HS-27A (cell line): ENCODE measurements around the gene SEC24C.
"Not testable (repeated sequence)": the region's sequence is repeated elsewhere in the genome, so short reads cannot be mapped to it uniquely, and the experiment has no call there.

ENCODE experiments used
- DNase-seq: peaks from one replicate; pipeline ENCODE4 v3.0.0-alpha.2; 2012; ENCODE audit warnings: low read depth, missing footprints

SEC24C gene

GRCh38 chr10:73791871-73792400 is 47.8 kb downstream of the SEC24C start:
- DNase-seq, result no peak

DNA sequence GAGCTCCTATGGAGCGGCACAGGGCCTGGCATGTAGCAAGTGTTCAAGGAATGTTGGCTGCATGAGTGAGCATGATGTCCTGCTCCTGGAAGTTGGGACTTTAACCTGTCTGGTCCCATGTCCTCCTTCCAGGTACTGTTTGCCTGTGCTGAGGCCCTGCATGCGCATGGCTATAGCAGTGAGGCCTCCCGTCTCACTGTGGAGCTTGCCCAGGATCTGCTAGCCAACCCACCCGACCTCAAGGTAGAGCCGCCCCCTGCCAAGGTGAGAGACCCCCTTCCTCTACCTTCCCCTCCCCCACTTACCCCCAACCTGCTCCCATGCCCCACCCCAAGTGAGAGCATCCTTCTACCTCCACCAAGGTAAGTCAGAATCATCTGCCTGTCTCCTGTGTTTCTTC is 49.3 kb downstream of the SEC24C start:
- DNase-seq, result no peak

DNA sequence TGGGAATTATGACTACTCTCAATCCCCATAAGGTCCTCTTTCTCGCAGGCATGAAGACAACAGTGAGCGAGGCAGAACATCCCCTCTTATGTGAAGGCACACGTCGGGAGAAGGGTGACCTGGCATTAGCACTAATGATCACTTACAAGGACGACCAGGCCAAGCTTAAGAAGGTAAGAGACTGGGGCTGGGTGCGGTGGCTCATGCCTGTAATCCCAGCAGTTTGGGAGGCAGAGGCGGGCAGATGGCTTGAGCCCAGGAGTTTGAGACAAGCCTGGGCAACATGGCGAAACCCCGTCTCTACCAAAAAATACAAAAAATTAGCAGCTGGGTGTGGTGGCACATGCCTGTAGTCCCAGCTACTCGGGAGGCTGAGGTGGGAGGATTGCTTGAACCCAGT is 51.3 kb downstream of the SEC24C start:
- DNase-seq, result not testable (repeated sequence)

DNA sequence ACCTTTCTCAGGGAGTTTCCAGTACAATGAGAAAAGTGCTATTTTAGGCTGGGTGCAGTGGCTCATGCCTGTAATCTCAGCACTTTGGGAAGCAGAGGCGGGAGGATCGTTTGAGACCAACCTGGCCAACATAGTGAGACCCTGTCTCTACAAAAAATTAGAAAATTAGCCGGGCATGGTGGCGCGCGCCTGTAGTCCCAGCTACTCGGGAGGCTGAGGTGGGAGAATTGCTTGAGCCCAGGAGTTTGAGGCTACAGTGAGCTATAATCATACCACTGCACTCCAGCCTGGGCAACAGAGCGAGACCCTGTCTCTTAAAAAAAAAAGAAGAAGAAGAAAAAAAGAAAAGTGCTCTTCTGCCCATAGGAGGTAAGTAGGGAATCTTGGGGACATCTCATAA is 51.9 kb downstream of the SEC24C start:
- not testable (repeated sequence) for DNase-seq

- no peak for DNase-seq
Measured at GRCh38 chr10:73796766-73797165, 52.6 kb downstream of the SEC24C start.

- DNase-seq, result no peak
Measured at GRCh38 chr10:73797324-73798025, 53.3 kb downstream of the SEC24C start.

DNA sequence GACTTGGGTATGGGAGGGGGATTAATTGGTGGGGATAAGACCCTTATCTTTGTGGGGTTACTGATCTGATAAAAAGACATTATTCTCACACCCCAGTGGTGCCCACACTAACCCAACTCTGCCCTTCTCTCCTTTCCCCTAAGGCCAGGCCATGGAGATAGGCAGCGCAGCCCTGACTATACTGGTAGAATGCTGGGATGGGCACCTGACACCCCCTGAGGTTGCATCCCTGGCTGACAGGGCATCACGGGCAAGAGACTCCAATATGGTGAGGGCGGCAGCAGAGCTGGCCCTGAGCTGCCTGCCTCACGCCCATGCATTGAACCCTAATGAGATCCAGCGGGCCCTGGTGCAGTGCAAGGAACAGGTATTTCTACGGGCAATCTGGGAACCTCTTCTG is 53.9 kb downstream of the SEC24C start:
- no peak for DNase-seq

- no peak for DNase-seq
Measured at GRCh38 chr10:73798927-73799560, 54.9 kb downstream of the SEC24C start.

DNA sequence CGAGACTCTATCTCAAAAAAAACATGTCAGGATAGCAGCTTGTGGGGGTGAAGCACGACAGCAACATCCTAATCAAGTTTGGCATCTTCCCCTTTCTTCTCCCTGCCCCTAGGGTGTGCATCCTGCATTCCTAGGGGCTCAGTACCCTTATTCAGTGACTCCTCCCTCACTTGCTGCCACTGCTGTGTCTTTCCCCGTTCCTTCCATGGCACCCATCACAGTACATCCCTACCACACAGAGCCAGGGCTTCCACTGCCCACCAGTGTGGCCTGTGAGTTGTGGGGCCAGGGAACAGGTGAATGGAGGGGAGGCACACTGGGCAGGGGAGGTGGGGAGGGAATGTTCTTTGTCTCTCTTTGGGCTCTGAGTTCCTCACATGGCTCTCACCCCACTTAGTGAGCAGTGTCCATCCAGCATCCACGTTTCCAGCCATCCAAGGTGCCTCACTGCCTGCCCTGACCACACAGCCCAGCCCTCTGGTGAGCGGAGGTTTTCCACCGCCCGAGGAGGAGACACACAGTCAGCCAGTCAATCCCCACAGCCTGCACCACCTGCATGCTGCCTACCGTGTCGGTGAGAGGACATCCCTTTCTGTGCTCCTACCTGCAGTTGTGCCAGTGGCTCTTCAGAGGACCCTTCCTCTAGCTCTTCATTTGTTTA is 55.9 kb downstream of the SEC24C start:
- DNase-seq, result no peak

- no peak for DNase-seq
Measured at GRCh38 chr10:73800560-73801252, 56.5 kb downstream of the SEC24C start.

GRCh38 chr10:73801253-73801590 is 57.0 kb downstream of the SEC24C start:
- DNase-seq, result no peak

DNA sequence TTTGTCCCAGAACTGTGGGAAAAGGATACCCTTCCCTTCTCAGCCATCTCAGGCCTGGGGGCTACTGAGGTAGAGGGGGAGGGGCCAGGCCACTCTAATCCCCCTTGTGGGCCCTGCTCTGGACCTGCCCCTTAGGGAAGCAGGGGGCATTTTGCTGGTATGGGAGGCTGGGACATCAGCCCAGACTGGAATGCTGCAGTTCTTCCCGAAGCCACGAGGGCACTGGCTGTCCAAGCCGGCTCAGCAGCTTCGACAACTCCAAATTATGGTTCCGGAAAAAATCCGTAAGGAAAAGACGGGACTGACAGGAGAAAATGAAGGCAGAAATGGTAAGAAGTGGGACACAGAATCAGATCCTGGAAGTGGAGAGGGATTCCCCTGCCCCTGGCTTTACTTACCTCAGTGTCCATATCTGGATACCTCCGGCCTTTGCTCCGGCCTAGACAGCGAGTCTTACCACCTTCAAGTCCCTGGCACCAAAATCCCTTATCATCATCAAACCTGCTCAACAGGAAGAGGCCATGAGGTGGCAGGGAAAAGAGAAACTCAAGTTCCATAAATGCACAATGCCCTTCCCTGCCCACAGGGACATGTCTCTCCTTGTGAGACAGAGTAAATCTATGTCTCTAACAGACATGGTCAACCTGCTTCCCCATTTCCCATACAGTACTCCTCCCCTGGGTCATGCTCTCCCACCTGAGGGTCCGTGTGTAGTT is 58.3 kb downstream of the SEC24C start:
- DNase-seq, result no peak

DNA sequence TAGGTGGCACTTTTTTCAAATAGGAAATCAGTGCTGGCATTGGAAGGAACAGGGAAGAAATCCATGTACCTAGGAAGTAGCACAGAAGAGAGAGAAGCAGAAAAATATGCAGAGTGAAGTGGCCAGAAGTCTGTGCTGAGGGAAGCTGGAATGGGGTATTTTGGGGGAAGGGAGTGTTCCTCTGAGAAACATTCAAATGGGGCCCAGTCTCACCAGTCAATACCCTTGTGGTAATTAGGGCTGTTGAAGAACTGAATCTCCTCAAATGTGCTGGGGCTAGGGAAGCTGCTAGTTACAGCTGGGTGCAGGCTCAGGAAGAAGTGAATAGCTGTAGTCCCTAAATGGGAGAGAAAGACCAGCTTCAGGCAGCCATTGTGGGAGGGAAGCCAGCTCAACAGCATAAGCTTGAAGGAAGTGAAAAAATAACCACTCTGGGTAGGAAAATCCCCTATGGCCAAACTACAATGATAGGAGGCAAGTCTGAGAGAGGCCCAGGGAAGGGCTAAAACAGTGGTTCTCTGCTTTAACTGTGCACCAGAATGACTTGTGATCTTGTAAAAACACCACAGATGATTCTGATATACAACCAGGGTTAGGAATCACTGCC is 59.6 kb downstream of the SEC24C start:
- no peak for DNase-seq

DNA sequence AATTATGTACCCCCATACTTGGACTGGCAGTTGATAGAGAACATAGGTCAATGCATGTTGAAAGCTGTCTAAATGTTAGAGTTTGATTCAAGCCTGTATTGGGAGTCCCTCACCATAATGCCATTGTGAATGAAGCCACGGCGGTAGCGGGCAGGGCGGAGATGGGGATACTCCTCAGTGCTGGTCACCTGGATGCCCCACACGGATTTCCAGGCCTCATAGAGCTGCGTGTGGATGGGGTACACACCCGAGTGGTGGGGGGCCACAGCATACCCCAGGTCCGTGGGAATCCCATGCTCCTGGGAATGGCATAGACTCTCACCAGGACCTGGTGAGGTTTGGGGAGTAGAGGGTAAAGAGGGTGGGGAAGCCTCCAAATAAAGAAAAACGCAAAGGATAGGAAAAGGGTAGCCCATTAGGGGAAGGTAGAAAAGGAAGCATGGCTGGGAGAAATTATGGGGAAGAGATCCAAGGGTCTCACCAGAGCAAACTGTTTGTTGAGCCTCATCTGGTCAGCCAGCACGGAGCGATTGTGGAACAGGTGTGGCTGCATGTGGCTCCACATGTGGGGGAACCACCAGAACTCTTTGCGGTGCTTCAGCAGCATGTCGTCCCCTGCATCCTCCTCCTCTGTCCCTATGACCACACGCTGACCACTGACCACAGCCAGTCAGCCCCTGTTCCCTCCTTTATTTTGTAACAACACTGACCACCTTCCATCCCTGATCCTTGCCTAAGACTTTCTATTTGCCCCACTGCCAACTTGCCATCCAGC is 62.2 kb downstream of the SEC24C start:
- no peak for DNase-seq

DNA sequence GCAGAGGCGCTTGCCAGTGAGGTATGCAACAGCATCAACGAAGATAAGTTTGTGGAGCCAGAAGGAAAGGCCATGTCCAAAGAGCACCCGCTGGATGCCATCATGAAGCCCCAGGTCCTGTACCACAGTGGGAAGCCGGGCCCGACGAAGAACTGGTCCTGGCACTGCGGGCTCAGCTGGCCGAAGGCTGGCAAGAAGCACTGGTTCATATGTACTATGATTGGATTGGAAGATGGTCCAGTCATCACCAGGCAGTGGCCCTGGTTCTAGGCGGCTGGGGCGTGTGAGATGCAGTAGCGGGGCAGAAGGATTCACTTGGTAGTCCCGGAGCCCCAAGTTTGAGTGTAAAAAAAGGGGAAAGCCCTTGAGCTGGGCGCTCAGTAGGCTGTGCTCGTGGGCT is 63.3 kb downstream of the SEC24C start:
- DNase-seq, result no peak

DNA sequence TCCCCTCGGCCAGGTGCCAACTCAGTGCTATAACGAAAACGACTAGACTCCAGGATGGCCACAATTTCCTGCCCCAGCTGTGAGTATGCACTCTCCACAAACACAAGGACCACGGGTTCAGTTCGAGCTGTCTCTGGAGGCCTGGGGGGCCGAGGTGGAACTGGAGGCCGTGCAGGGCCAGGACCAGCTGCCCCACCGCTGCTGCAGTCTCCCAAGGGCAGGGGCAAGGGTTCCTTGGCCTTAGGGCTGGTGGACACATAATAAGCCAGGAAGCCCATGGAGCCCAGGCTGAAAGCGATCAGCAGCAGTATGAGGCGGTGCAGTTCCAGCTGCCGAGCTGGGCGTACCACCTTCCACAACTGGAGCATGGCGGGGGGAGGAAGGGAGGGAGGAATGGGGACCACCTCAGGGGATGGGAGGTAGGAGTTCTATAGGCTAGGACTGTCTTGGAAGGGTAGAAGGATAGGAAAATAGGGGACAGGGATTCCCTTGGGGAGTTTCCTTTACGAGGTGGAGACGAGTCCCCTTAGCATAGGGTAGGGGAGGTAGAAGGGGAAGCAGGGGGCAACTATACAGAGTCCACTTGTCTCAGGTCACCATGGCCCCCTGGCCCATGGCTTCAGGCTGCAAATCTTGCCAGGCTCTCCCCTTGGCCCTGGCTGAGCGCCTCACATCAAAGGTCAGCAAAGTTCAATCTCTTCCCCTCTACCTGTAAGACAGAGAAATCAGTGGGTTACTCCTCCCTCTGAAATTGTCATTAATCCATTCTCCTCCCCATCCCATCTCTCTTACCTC is 64.0 kb downstream of the SEC24C start:
- DNase-seq, result no peak

DNA sequence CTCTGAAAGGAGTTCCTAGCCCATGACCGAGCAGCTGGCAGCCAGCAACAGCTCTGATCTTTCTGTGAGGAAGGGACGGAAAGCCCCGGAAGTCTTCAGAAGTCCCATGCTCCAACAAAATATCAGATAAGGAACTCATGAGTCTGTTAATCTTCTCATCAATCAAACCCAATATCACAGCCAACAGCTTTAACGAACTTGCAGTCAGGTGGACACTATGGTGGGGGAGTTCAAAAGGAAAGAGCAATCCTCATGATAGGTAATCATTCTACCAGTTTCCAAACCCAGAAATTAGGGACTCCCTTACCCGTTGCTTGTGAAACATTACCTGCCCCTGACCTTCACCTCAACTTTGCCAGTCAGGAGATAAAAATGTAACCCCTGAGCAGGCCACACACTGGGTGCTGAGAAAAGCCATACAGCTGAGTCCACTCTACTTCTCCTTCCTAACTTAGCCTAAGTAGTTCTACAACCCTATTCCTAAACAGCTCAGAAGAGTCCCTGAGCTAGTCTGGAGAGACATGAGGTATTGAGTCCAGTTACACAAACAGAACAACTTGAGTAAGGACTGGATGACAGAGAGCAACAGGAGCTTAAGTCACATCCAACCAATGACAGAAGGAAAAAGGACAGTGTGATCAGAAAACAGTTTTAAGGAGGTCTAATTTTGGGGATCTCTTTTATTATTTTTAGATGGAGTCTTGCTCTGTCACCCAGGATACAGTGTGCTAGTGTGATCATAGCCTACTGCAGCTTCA is 65.1 kb downstream of the SEC24C start:
- no peak for DNase-seq

DNA sequence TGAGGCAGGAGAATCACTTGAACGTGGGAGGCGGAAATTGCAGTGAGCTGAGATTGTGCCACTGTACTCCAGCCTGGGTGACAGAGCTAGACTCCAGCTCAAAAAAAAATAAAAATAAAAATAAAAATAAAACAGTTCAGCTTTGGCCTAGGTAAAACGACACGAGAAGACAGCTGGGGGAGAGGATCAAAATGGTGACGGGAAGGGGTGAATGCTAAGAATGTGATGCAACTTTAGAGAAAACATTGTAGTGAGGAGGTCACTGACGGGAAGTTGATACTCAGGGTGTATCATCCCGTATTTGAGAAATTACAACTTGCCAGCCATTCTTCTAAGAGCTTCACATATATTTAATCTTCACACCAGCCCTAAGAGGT is 66.2 kb downstream of the SEC24C start:
- no peak for DNase-seq

DNA sequence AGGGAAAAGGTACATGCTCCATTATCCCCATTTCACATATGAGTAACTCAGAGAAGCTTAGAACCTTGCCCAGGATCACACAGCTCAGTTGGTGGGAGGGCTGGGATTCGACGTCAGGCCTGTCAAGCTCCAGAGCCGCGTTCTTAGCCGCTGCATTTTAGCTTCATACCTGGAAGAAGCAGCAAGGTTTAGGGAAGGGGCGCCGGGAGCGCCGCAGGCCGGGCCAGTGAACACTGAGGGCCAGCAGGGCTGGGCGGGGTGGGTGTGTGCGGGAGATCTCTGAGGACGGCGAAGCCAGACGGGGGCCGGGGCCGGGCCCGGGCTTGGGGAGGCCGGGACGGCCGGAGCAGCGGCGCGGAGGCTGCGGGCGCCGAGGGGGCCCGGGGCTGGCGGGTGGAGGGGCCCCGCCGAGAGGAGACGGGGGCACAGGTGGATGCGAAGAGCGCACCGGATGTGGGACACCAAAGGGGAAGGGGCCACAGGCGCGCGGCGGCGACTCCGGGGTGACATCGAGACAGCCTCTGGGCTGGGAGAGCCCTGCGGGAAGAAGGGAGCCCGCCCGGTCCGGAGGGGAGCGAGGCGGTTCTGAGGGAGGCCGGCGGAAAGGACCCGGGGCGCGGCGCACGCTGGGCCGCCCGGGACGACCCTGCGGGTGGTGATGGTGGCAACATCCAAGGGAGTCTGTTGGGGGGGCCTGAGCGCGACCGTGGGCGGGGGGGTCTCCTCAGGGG is 66.7 kb downstream of the SEC24C start:
- DNase-seq, result no peak
